HG02943 (cell line): ENCODE measurements around the gene PIP4K2C.
"Not testable (repeated sequence)": the region's sequence is repeated elsewhere in the genome, so short reads cannot be mapped to it uniquely, and the experiment has no call there.

ENCODE experiments used
- ATAC-seq: cut with Tn5 transposase; IDR thresholded peaks from one replicate; pipeline ENCODE4 v1.9.1; 2021; ENCODE audit warnings: mild to moderate bottlenecking, low read depth, moderate library complexity; ENCODE audit not compliant: unreplicated experiment

The PIP4K2C gene

GRCh38 chr12:57630891-57631433 lies 40.0 kb downstream of the PIP4K2C start:
- ATAC-seq: no peak

- no peak for ATAC-seq
Measured at GRCh38 chr12:57631566-57632072, 40.6 kb downstream of the PIP4K2C start.

GRCh38 chr12:57632073-57632957 lies 41.3 kb downstream of the PIP4K2C start:
- ATAC-seq: no peak

GRCh38 chr12:57632958-57633840 lies 42.2 kb downstream of the PIP4K2C start, which contains the start of gene B4GALNT1:
Gene B4GALNT1, minus strand, starts transcription at chr12:57633201. Its CDS starts 1,069 bp downstream, at chr12:57632132.
- no peak for ATAC-seq

GRCh38 chr12:57636731-57637130 lies 45.7 kb downstream of the PIP4K2C start:
- ATAC-seq: not testable (repeated sequence)

- ATAC-seq: no peak
Measured at GRCh38 chr12:57637364-57637763, 46.4 kb downstream of the PIP4K2C start.

GRCh38 chr12:57638096-57638495 lies 47.1 kb downstream of the PIP4K2C start:
- ATAC-seq: no peak

GRCh38 chr12:57640175-57641042 lies 49.4 kb downstream of the PIP4K2C start:
- no peak for ATAC-seq

- ATAC-seq: no peak
Measured at GRCh38 chr12:57641699-57642442, 50.9 kb downstream of the PIP4K2C start.

- ATAC-seq: not testable (repeated sequence)
Measured at GRCh38 chr12:57645990-57646658, 55.1 kb downstream of the PIP4K2C start.

- not testable (repeated sequence) for ATAC-seq
Measured at GRCh38 chr12:57646659-57647049, 55.7 kb downstream of the PIP4K2C start.
